ENCODE data around the gene ATP2B2.

The ATP2B2 gene

GRCh38 chr3:10348404-10348721, 157.0 kb downstream of the ATP2B2 start:
- Histone ChIP-seq H3K9ac (ENCODE audit: low read length) (no peak overlapping the region), H3K36me3 (replicated peaks; ENCODE audit: low read depth, low read length) (no peaks in the 10 kb centered on the region), H3K27me3 (ENCODE audit: low read depth, low read length) (peaks cover 14% of the 10 kb centered on the region), H3K4me3 (ENCODE audit: low read length) (no peak overlapping the region), H3K27ac (ENCODE audit: low read length) (no peak overlapping the region), H3K4me2 (ENCODE audit: low read length) (no peak overlapping the region), H3K4me1 (ENCODE audit: low read length) (no peaks in the 10 kb centered on the region), H3K79me2 (ENCODE audit: low read length) (no peaks in the 10 kb centered on the region), H4K20me1 (ENCODE audit: insufficient read depth, low read length) (no peaks in the 10 kb centered on the region), H3K9me3 (ENCODE audit: insufficient read depth, low read length) (no peaks in the 10 kb centered on the region), H2AFZ (ENCODE audit: low read depth, low read length) (no peak overlapping the region)
- TF ChIP-seq CTCF (IDR thresholded peaks at IDR 0.05; ENCODE audit: low read depth, low read length) (no peak), EZH2phosphoT487 (IDR thresholded peaks at IDR 0.05; ENCODE audit: low read depth) (no peak)

- Histone ChIP-seq H3K4me1 (ENCODE audit: low read length) (no peaks in the 10 kb centered on the region), H3K27ac (ENCODE audit: low read length) (no peak overlapping the region), H2AFZ (ENCODE audit: low read depth, low read length) (no peak overlapping the region), H3K9ac (ENCODE audit: low read length) (no peak overlapping the region), H3K36me3 (replicated peaks; ENCODE audit: low read depth, low read length) (no peaks in the 10 kb centered on the region), H3K4me3 (ENCODE audit: low read length) (no peak overlapping the region), H3K27me3 (ENCODE audit: low read depth, low read length) (peaks cover 9% of the 10 kb centered on the region), H4K20me1 (ENCODE audit: insufficient read depth, low read length) (no peaks in the 10 kb centered on the region), H3K79me2 (ENCODE audit: low read length) (no peaks in the 10 kb centered on the region), H3K4me2 (ENCODE audit: low read length) (no peak overlapping the region), H3K9me3 (ENCODE audit: insufficient read depth, low read length) (no peaks in the 10 kb centered on the region)
- TF ChIP-seq EZH2phosphoT487 (IDR thresholded peaks at IDR 0.05; ENCODE audit: low read depth) (no peak), CTCF (IDR thresholded peaks at IDR 0.05; ENCODE audit: low read depth, low read length) (no peak)
Observed at GRCh38 chr3:10347648-10348403, 157.6 kb downstream of the ATP2B2 start.

- TF ChIP-seq CTCF (IDR thresholded peaks at IDR 0.05; ENCODE audit: low read depth, low read length) (no peak), EZH2phosphoT487 (IDR thresholded peaks at IDR 0.05; ENCODE audit: low read depth) (no peak)
- Histone ChIP-seq H3K4me1 (ENCODE audit: low read length) (no peaks in the 10 kb centered on the region), H3K9me3 (ENCODE audit: insufficient read depth, low read length) (no peaks in the 10 kb centered on the region), H4K20me1 (ENCODE audit: insufficient read depth, low read length) (no peaks in the 10 kb centered on the region), H3K79me2 (ENCODE audit: low read length) (no peaks in the 10 kb centered on the region), H3K4me2 (ENCODE audit: low read length) (no peak overlapping the region), H3K4me3 (ENCODE audit: low read length) (no peak overlapping the region), H3K36me3 (replicated peaks; ENCODE audit: low read depth, low read length) (no peaks in the 10 kb centered on the region), H3K27me3 (ENCODE audit: low read depth, low read length) (peaks cover 9% of the 10 kb centered on the region; the same call in 1 of the 2 replicates), H3K9ac (ENCODE audit: low read length) (no peak overlapping the region), H2AFZ (ENCODE audit: low read depth, low read length) (no peak overlapping the region), H3K27ac (ENCODE audit: low read length) (no peak overlapping the region)
Observed at GRCh38 chr3:10345911-10346310, 159.5 kb downstream of the ATP2B2 start.

GRCh38 chr3:10344944-10345575, 160.3 kb downstream of the ATP2B2 start:
- no peaks in the 10 kb centered on the region for H3K36me3 ChIP-seq (replicated peaks; ENCODE audit: low read depth, low read length)
- H3K27me3 ChIP-seq (ENCODE audit: low read depth, low read length), result peaks cover 9% of the 10 kb centered on the region; the same call in 1 of the 2 replicates
- H2AFZ ChIP-seq (ENCODE audit: low read depth, low read length), result no peak overlapping the region
- no peaks in the 10 kb centered on the region for H3K4me1 ChIP-seq (ENCODE audit: low read length)
- H3K4me2 ChIP-seq (ENCODE audit: low read length), result no peak overlapping the region
- no peak for TF ChIP-seq EZH2phosphoT487 (IDR thresholded peaks at IDR 0.05; ENCODE audit: low read depth)
- no peak for TF ChIP-seq CTCF (IDR thresholded peaks at IDR 0.05; ENCODE audit: low read depth, low read length)
- no peaks in the 10 kb centered on the region for H4K20me1 ChIP-seq (ENCODE audit: insufficient read depth, low read length)
- H3K79me2 ChIP-seq (ENCODE audit: low read length), result no peaks in the 10 kb centered on the region
- H3K27ac ChIP-seq (ENCODE audit: low read length), result no peak overlapping the region
- no peaks in the 10 kb centered on the region for H3K9me3 ChIP-seq (ENCODE audit: insufficient read depth, low read length)
- H3K4me3 ChIP-seq (ENCODE audit: low read length), result no peak overlapping the region
- H3K9ac ChIP-seq (ENCODE audit: low read length), result no peak overlapping the region
